HG03045 (cell line): ENCODE measurements around the gene ST14.
"Not testable (repeated sequence)": the region's sequence is repeated elsewhere in the genome, so short reads cannot be mapped to it uniquely, and the experiment has no call there.

ENCODE experiments used
- ATAC-seq: cut with Tn5 transposase; IDR thresholded peaks from one replicate; pipeline ENCODE4 v1.9.1; 2021; ENCODE audit warnings: mild to moderate bottlenecking, moderate library complexity; ENCODE audit not compliant: unreplicated experiment

The ST14 gene

DNA sequence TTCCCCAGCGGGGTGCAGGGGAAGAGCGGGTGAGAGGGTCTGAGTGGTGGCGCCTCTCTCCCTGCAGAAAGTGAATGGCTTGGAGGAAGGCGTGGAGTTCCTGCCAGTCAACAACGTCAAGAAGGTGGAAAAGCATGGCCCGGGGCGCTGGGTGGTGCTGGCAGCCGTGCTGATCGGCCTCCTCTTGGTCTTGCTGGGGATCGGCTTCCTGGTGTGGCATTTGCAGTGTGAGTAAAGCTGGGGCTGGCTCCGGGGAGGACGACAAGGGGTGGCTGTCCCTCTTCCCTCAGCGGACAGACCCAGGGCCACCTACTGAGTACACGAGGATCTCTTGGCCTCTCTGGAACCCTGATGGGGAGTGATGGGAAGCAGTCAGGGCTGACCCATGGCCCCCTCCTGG, 28.5 kb downstream of the ST14 start:
- ATAC-seq = no peak

DNA sequence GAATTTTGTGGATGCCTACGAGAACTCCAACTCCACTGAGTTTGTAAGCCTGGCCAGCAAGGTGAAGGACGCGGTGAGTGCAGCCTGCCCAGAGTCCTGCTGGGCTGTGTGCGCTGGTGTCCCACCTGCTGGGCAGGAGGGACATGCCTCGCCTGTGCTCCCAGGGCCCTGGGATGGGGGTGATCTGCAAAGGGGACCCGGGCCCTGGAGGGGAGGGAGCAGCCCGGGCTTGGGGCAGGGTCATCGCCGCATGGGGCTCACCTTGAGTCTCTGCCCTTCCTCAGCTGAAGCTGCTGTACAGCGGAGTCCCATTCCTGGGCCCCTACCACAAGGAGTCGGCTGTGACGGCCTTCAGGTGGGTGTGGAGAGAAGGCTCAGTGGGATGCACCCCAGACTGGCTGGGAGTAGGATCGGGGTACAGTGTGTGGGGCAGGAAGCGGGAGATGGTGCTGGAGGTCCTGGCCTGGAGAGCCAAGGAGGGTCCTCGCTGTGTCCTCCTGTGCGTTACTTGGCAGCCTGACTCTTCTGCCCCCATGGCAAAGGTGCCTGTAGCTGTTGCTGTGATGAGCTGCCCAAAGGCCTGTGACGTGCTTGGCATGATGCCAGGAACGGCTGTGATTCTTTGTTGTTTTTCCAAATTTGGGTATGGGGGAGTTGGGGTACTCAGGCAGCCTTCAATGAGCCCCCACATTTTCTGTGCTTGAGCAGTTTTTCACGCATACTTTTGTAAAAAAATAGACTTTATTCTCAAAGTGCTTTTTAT, 29.2 kb downstream of the ST14 start:
- ATAC-seq = no peak

DNA sequence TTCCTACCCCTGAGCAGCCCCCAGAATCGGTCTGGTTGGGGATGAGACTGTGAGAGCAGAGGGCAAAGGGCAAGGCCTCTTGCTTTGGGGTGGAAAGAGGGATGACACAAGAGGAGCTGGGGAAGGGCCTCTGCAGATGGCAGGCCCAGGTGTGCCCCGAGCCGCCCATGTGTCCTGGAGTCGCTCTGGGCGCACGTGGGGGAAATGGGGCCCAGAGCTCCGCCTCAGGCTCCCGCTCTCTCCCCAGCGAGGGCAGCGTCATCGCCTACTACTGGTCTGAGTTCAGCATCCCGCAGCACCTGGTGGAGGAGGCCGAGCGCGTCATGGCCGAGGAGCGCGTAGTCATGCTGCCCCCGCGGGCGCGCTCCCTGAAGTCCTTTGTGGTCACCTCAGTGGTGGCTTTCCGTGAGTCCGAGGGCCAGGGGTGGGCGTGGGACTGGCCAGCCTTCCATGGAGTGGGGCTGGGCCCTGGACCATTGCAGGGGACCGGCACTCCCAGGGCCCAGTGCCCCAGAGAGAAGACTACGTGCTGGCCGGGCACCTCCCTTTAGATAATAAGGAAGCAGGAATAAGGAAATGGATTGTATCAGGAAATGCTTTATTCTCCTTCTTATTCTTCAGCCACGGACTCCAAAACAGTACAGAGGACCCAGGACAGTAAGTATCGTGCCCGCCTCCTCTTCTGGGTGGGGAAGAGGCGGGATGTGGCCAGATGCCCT, 30.1 kb downstream of the ST14 start:
- ATAC-seq = no peak

GRCh38 chr11:130190371-130190881, 30.8 kb downstream of the ST14 start:
- ATAC-seq = no peak

DNA sequence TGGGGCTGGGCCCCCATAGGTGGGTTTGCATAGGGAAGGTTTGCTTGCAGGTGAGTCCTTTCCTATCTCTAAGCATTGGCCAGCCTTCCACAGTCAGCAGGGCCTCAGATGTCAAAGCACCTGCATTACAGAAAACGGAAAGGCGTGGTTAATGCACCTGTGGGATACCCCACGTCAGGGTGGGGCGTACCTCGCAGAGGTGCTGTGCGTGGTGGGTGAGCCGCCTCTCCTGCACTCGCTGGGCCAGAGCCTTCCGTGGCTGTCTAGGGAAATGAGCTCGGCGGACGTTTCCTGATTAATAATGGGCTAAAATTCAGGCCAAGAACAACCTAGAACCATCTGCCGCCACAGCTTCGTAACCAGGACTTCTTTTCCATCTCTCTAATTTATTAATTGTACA, 32.3 kb downstream of the ST14 start:
- ATAC-seq = no peak

DNA sequence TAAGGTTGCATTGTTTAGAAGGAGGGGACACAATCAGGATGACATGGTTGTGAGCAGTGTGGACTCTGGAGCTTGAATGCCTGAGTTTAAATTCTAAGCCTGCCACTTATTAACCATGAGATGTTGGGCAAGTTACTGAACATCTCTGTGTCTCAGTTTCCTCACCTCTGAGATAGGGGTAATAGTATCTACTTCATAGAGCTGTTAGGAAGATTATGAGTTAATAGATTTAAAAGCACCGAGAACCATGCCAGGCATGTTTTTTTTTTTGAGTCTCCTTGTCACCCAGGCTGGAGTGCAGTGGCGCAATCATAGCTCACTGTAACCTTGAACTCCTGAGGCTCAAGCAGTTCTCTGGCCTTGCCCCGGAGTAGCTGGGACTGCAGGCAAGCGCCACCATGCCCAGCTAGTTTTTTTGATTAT, 33.3 kb downstream of the ST14 start:
- ATAC-seq = no peak

GRCh38 chr11:130193551-130193950, 34.0 kb downstream of the ST14 start:
- ATAC-seq = not testable (repeated sequence)

GRCh38 chr11:130194241-130195023, 34.9 kb downstream of the ST14 start:
- ATAC-seq = no peak

GRCh38 chr11:130197386-130198035, 37.9 kb downstream of the ST14 start:
- ATAC-seq = no peak

DNA sequence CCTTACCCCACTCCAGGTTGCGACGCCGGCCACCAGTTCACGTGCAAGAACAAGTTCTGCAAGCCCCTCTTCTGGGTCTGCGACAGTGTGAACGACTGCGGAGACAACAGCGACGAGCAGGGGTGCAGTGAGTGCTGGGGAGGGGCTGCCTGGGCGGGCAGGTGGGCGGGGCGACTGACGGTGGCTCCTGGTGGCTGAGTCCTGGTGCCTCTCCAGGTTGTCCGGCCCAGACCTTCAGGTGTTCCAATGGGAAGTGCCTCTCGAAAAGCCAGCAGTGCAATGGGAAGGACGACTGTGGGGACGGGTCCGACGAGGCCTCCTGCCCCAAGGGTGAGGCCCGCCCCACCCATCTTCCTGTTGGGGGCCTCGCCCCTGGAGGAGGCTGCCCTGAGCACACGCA, 38.7 kb downstream of the ST14 start:
- ATAC-seq = no peak

- ATAC-seq = no peak
These were observed 39.4 kb downstream of the ST14 start for GRCh38 chr11:130198964-130199363.

GRCh38 chr11:130199792-130200191, 40.2 kb downstream of the ST14 start:
- ATAC-seq = no peak

DNA sequence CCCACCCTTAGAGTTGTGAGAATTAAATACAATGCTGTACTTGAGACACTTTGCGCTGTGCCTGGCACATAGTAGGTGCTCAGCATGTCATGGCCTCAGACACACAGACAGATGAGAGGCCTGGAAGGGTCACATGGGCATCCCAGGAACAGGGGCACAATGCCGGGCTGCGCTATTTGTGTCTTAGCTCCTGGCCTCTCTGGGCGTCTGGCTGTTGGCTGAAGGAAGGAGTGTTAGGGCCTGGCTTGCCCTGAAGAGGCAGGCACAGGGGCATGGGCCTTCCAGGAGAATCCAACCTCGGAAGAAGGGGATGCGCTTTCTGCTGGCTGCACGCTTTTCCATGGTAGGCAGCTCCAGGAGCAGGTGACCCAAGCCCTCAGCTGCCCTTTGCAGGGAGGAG, 41.4 kb downstream of the ST14 start:
- no peak for ATAC-seq

- ATAC-seq = no peak
These were observed 42.6 kb downstream of the ST14 start for GRCh38 chr11:130202009-130202817.

GRCh38 chr11:130202818-130203689, 43.5 kb downstream of the ST14 start:
- no peak for ATAC-seq

- ATAC-seq = no peak
These were observed 44.5 kb downstream of the ST14 start for GRCh38 chr11:130203766-130204702.

GRCh38 chr11:130204703-130205095, 45.1 kb downstream of the ST14 start:
- ATAC-seq = no peak

DNA sequence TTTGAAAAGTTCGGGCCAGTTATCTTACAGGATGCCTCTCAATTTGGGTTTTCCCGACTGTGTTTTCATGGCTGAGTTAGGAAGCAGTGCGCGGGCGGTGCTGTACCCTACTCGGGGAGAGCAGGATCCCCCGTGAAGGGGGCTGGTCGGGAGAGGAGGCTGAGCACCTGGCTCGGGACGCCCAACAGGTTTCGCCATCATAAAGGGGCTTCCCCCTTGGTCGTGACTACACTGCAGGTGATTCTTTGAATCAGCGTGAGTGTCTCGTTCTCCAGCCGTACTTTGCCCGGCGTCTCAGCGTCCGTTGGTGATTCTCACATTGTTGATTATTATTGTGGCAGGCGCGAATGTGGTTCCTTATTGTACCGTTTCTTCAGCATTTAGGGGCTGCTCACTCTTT, 46.6 kb downstream of the ST14 start:
- ATAC-seq = no peak
